HL-60 (cell line): ENCODE data around the gene CHST11.

ENCODE experiments used
- CTCF ChIP-seq: IDR thresholded peaks from one replicate; pipeline ENCODE4 v1.5.1; 2011; ENCODE audit warnings: low read length, control low read depth, inconsistent platforms; ENCODE audit not compliant: insufficient read depth
- GABPA ChIP-seq: IDR thresholded peaks from 2 replicates; pipeline ENCODE4 v1.6.1; 2012; ENCODE audit warnings: low read depth
- POLR2AphosphoS5 ChIP-seq: IDR thresholded peaks from 2 replicates; pipeline ENCODE4 v1.6.1; 2012; ENCODE audit warnings: low read depth
- REST ChIP-seq: IDR thresholded peaks from 2 replicates; pipeline ENCODE4 v1.6.1; 2012; ENCODE audit warnings: low read depth; ENCODE audit not compliant: insufficient replicate concordance
- SPI1 ChIP-seq: IDR thresholded peaks from 2 replicates; pipeline ENCODE4 v1.6.1; 2012; ENCODE audit warnings: low read depth, mild to moderate bottlenecking, borderline replicate concordance

- TF ChIP-seq CTCF: no peak
- no peak for TF ChIP-seq GABPA
- no peak for TF ChIP-seq POLR2AphosphoS5
- no peak for TF ChIP-seq SPI1
- TF ChIP-seq REST: no peak
These were observed 175.1 kb downstream of the CHST11 start for GRCh38 chr12:104631867-104632266.
